Gastrocnemius medialis (tissue), 4 donors: Measurements from ENCODE around the gene GTF3C5.

ENCODE experiments used
- CTCF ChIP-seq, 5 experiments: fragments of 450-650 bp in 3 of 5; fragments of 200-600 bp in 2 of 5; sonication (generic) in 2 of 5; IDR thresholded peaks in 4 of 5; conservative IDR thresholded peaks in 1 of 5; 1 replicate in 4 of 5; 2 replicates in 1 of 5; pipeline ENCODE4 v1.5.1; 2016 to 2019; ENCODE audit warnings: antibody characterized with exemption in 5 of 5, mild to moderate bottlenecking in 3 of 5, moderate library complexity in 3 of 5
- POLR2A ChIP-seq, 2 donors: fragments of 450-650 bp; IDR thresholded peaks; one replicate each; pipeline ENCODE4 v1.6.1; 2017; ENCODE audit warnings: antibody characterized with exemption in 2 of 2, mild to moderate bottlenecking in 2 of 2, moderate library complexity in 2 of 2

GRCh38 chr9:133106511-133107244 lies 75.9 kb downstream of the GTF3C5 start:
- TF ChIP-seq POLR2A (IDR thresholded peaks at IDR 0.05) (no peak), CTCF (IDR thresholded peaks at IDR 0.05 in 4 of 5, conservative IDR thresholded peaks at IDR 0.05 in 1 of 5) (no peak)
